ENCODE data around the gene BGN. TPM values are rescaled to one million over a fixed set of nuclear protein-coding genes. Genes with fewer than 3 reads are reported as not detected.

The BGN gene
- 982 TPM for polyA plus RNA-seq (2013, experiment 1 of 2; ENCODE audit: insufficient read length)
- polyA plus RNA-seq (2013, experiment 2 of 2; ENCODE audit: insufficient read length) = 1,046 TPM

DNA sequence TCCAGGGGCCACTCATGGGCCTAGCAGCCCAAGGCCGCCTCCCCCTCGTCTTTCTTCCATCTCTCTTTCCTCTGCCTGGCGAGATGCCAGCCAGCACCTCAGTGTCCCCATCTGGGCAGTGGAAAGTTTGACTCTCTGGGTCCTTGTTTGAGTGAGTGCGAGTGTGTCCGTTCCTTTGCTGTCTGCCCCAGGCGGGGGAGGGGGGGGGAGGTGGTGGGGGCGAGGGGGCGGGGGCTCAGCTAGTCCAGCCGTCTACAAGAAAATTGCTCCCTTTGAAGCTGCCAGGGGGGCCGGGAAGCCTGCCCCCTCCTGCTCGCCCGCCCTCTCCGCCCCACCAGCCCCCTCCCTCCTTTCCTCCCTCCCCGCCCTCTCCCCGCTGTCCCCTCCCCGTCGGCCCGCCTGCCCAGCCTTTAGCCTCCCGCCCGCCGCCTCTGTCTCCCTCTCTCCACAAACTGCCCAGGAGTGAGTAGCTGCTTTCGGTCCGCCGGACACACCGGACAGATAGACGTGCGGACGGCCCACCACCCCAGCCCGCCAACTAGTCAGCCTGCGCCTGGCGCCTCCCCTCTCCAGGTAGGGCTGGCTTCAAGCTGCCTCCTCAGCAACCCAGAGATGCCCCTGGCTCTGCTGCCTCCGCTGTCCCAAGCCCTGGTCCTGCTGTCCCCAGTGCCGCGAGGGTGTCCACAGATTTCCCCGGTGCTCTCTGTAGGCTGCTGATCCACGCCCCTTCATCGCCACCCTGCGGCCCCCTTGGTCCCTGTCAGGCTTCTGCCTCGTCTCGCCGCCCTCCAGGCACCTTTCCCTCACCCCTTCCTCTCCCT, at the start of gene BGN:
BGN (plus strand) TSS at position 440 of the 821 bp plus-strand sequence. CDS start 9,652 bp downstream, outside the sequence.
- peak; percentile 74 for DNase-seq

DNA sequence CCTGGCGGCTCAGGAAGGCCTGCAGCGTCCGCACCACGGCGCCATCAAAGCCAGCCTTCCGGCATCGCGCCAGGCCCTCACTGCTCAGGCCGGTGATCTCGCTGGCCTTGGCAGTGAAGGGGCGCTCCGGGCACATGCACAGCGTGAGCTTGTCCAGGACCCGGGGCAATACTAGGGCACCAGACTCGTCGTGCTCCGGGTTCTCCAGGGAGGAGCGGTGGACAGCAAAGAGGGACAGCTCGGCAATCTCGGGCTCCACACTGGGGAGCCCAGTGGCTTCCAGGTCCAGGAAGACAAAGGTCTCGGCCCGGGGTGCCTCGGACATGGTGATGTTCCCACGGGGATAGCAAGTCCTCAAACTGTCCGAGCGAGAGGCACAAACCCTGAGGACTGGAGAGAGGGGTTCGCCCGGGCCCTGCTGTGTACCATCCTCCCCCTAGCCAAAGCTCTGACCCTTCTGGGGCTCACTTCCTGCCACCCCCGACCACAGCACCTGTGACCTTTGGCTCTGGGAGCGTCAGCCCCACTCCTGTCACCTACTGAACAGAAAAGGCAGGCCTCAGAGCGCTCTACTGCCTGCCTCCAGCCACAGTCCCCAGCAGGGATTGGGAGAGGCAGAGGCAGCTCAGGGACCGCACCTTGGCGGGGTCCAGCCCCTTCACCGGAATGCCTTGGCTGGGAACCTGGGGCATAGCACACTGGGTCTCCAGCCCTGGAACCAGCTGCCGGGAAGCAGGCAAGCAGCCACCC, 49.5 kb upstream of the BGN start:
- no peak for DNase-seq

DNA sequence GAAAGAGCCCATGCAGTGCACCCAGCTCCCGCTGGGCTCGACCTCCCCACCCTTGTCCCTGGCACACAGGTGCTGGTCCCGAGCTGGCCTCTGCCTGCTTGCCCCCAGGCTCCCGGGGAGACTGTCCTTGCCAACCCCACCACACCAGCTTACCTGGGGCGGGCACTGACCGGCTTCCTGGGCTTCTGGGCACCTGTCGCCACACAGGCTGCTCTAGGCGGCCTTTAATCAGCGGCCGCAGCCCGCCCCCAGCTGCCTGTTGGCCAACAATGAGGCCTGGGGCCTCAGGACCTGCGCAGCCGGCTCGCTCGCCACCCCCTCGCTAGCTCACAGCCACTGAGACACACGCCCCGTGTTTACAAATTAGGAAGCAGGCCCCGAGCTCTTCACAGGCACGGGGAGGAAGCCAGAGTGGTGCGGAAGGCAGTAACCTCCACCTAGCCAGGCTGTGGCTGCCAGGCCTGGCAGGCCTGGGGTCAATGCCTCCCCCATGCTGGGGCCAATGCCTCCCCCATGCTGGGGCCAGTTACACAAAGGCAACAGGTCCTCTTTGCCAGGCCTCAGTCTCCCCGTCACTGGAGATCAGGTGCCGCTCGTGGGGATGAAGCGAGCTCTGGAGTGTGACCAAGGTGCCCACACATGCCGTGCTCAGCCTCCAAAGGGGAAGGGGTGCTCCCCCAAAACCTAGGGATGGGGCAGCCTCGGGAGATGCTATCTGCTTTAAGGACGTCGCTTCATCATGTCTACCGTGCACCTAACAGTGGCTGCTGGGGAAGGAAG, 48.7 kb upstream of the BGN start, which contains the start of gene TREX2:
TREX2 (minus strand) TSS at position 201 of the 780 bp plus-strand sequence. CDS start 626 bp downstream, outside the sequence.
- DNase-seq = no peak

DNA sequence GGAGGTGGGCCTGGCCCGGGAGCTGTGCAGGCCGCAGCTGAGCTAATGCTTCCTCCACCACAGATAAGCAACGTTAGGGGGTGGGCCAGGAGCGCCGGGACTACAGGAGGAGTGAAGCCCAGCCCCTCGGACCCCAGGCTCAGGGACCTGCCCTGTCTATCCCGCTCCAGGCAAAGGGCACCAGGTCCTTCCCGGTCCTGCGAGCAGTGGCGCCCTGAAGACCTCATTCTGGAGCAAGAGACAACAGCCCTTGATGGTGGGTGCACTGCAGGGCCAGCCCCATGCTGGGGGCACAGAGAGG, 48.2 kb upstream of the BGN start:
- no peak for DNase-seq

DNA sequence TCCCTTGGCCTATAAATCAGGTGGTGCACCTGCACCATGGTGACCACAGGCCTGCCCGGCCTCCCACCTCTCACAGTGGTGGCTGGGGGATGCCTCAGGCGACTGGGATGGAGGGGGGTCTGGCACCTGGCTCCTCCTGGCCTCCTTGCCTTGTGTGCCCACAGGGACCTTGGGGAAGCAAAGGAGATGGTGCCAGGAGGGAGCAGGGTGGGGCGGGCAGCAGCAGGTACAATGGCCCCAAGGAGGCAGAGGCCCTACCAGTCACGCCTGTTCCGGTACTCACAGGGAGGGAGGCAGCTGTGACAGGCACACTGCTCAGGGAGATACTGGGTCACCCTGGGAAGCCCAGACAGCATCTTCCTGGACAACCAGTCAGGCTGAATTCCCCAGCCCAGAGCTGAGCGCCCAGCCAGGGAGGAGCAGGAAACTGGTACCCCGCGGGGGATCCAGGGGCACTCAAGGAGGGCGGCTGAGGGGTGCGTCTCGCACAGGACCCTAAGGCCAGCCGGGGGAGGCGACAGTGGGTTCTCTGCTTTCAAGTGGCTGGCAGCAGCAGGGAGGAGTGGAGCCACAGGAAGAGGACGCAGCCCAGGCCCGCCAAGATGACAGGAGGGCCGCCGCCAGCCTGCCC, 47.7 kb upstream of the BGN start:
- no peak for DNase-seq

DNA sequence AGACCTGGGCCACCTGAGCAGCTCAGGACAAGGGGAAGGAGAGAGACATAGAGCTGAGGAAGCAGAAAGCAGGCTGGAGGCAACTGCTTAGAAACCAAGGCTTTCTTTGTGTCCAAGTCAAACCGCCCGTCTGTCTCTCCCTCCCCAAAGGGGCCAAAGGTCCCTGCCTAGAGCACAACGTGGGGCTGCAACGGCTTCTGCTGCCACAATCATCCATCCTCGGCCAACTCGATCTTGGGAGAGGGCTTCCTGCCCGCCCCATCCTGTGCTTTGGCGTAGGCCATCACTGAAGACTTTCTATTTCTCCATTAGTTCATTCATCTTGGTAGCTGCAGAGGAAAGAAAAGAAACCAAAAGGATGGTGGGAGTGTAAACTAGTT, 47.2 kb upstream of the BGN start:
- no peak for DNase-seq

DNA sequence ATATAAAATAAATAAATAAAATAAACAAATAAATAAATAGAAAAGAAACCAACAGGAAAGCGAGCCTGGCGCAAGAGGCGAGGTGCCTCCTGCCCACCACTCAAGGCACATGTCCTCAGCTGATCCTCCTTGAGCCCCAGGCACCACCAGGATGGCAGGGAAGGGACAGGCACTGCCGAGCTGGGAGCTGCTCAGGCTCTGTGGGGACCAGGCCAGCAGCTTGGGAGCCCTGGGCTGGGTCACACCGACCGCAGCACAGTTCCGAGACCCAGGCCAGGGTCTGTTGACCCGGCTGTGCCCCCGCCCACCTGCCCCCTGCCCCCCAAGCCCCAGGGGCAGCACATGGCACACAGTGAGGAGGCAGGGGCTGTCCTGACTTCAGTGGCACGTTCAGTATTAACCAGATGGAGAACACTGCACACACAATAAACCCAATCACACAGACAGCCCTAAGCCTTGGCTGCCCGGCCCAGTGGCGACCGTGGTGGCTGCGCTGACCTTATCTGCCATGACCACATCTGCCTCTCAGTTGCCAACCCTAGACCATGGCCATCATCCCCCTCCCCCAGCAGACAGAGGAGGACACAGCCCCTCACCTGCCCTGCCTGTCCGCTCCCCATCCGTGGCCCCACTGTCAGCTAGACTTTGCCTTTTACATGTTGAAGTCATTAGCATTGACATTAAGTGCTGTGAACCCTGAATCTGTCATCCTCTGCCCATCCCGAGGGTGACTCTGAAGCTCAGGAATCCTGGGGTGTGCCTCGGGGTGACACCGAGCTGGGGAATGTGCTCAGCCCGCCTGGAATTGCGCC, 46.0 kb upstream of the BGN start:
- DNase-seq = no peak

DNA sequence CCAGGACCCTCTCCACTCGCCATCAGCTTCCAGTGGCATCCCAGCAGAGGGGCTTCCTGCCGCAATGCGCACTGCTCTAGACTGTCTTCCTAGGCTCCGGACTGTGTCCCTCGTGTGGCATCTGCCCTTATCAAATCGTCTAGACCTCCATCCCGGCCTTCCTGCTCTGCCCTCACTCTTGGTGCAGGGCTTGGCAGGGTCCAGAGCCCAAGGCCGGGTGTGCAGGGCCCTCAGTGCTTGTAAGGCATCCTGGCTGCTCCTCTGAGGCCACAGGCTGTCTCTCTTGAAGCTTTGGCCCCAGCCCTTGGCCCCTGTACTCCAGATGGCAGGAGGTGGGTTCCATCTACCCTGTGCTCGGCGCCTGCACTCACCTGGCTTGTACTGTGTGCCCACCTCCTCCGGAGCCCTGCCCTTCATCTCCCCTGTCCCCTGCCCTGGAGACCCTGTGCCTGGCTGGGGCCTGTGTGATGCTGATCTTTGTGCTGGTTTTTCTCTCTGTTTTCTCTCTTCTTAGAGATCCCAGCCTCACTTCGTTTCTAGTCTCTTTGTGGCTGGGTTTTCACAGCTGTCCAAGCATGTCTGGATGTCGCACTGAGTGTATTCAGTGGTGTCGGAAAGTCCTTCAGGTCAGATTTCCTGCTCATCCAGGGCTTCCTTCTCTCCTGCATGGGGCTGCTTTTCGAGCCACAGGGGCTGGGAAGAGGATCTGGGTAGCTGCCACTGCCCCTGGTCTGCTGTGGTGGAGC, 45.2 kb upstream of the BGN start:
- no peak for DNase-seq

DNA sequence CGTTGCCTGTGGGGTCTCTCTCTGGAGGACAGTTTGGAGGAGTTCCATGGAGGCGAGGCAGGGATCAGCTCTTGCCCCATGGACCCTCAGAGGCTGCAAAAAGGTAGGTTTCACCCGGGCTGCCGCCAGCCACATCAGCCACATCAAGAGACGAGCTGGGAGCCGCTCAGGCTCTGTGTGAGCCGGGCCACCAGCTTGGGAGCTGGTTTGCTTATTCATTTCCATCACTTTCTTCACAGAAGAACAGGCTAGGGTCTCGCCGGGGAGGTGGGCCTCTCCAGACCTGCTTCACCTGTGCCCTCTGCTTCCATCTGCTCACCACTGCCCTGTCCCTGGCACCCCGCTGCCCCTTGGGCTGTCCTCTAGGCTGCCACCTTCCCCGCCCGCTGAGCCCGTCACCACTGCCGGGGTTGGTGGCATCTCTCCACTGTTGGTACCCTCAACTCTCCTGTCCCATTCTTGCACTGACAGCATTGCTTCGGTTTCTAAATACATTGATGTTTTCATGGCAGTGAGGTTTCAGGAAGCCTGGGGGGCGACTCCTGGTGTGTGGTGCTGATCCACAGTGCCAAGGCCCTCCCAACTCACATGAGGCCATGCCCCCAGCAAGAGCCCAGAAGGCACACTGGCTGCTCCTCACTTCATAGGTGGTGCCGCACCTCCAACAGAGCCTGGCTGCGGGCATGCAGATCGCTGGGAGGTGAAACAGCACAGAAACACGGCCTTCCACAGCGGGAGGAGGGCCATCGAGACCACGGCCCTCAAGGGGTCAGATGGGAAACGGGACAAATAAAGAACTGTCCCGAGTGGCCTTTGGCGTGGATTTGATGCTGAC, 44.4 kb upstream of the BGN start:
- DNase-seq = no peak

DNA sequence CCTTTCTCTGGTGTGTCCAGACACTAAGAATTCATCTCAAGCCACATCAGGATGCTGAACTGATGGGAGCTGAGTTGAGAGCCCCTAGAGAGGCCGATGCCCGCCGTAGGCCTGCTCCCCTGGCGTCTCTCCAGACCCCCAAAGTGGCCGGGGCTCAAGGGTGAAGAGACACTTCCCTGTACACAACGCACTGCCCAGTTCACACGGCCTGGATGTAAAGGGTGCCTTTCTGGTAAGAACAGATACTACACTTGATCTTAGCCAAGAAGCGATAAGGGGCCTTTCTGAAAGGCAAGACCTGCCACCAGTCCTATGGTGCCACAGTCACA, 43.9 kb upstream of the BGN start:
- DNase-seq = no peak

DNA sequence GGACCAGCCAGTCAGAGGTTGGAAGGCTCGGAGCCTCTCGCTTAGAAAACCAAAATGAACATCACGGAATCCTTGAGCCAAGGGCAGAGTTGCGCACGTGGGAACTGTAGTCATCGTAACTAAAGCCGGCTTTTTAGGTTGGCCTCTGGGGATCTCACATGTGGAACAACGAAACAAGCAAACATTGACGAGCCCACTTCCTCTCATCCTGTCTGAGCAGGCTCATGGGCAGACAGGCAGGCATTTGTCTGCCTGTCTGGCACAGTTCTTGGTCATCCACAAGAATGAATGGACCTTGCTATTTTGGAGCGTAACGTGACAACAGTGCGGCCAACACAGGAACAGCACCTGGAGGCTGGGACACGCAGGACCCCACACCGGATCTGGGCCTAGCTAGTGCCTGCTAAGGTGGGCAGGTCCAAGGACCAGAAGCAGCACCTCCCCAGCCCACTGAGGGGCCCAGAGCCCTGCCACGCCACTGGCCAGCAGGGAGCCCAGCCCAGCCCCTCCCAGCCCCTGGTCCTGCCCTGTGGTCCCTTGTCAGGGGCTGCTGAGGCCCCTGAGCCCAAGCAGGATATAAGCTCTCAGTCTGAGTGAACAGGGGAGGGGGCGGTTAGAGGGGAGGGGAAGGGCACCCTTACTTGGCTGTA, 39.8 kb upstream of the BGN start:
- no peak for DNase-seq

DNA sequence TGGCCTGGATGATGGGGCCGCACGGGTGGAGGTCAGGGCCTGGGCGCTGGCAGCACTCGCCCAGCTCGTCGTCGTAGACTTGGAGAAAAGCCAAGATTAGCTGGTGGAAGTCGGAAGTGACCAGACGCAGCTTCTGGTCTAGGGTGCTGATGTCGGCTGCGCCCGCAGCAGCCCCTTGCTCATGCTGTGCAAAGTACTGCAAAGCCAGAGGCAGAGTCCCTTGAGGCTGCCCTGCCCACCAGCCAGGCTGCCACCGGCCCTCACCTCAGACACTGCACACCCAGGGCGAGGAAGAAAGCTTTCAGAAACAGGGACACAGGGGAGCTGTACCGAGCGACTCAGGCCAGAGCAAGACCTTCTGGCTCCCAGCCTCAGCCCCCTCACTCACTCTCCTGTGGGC, 39.2 kb upstream of the BGN start:
- no peak for DNase-seq

DNA sequence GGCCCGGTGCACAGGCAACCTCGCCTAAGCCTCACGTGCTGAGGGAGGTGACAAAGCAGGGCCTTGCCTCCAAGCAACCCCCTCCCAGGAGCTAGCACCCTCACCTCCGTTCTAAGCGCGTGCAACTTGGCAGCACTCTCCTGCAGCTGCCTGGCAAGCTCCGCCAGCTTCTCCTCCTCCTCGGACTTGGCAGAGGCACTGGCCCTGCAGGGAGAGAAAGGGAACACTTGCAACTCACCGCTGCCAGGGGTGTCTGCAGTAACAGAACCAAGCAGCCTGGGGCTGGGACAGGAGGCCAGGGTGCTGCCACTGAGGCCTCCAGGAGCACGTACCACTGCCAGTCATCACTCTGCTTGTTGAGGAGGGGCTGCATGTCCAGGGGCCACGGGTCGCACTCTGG, 38.6 kb upstream of the BGN start:
- DNase-seq = no peak

DNA sequence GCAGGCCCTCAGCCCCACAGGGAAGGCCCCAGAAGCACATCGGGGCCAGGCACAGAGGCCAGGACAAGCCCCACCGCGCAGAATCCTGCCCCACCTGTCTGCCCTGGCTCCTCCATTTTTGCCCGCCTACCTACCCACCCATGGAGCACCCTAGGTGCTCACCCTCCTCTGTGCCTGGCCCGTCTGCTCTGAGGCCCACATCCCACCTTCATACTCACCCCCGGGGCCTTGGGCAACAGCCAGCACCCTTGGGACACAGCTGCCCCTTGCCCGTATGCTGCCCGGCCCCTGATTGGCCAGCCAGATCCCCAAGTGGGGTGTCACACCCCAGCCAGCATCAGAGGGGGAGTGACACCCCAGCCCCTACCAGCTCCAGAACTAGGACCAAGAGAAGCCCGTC, 38.1 kb upstream of the BGN start:
- DNase-seq = no peak

DNA sequence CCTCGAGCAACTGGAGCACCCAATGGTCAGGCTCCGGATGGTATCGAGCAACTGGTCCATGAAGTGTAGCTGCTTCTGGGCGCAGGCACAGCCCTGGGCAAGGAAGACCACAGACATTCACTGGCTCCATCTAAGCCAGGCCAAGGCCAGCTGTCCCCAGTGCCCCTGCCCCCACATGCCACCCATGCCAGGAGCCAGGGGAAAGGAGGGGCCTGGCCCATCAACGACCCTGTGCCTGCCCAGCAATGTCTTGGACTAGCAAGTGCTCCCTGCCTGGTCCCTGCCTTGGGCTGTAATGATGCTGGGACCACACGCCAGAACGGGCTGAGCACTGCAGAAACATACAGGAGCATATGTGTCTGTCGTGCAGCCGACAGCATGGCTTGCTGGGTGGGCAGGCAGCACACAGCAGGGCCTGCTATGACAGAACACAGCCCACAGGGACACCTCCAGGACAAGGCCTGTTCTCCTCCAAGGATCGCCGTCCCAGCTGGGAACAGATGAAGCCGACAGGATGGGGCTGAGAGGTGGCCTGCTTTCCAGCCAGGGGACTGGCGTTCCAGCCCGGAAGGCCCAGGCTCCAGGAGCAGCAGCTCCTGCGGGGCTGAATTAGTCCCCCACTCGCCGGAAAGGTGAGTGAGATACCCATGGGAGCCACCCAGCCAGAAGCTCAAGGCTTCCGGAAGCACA, 37.5 kb upstream of the BGN start:
- DNase-seq = no peak

DNA sequence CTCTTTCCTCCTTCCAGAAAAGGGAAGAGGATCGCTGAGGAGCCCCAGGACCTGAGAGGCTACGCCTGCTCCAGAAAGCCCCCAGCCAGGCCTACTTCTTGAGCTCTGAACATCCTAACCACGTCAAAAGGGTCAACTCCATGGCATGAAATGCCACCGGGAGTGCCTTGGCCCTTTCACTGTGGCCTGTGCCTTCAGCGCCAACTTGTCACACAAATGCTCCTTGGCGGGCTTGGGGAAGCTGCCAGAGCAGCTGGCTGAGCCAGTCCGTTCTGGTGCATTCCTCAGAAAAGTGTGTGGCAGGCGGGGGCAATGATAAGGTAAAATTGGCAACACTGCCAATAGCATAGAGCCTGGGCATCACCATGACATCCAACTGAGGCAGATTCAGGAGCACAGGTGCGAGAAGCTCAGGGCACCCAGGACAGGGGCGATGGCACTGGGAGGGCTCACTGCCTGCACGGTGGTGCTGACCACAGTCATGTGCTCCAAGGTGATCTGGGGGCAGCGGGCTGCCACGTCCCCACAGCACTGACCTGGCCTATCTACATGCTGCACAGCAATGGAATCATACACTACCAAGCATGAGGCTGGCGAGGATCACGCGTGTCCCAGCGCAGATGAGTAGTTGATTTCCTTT, 36.8 kb upstream of the BGN start:
- no peak for DNase-seq

DNA sequence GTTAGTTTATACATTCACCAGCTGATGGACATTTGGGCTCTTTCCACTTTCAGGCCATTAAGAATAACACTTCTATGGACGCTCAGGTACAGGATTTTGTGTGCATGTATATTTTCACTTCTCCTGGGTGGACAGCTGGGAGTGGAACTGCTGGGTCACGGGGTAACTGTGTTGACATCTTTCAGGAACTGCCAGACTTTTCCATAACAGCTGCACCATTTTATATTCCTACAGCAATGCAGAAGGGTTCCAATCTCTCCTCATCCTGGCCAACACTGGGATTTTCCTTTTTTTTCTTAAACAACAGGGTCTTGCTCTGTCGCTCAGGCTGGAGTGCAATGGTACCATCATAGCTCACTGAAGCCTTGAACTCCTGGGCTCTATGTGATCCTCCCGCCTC, 36.3 kb upstream of the BGN start:
- DNase-seq = no peak

DNA sequence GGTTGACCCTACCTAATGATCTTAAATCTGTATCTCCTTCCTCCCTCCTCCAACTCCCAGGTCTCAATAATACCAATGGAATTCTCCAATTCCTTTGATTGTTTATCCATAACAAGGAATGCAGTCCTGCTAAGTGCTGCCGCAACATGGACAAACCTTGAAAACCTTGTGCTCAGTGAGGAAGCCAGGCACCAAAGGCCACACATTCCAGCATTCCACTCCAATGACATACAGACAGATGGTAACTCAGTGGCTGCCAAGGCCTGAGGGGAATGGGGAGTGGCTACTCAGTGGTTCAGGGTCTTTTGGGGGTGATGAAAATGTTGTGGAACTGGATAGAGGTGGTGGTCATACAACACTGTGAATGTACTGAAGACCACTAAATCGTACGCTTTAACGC, 34.8 kb upstream of the BGN start:
- DNase-seq = peak; percentile 69

DNA sequence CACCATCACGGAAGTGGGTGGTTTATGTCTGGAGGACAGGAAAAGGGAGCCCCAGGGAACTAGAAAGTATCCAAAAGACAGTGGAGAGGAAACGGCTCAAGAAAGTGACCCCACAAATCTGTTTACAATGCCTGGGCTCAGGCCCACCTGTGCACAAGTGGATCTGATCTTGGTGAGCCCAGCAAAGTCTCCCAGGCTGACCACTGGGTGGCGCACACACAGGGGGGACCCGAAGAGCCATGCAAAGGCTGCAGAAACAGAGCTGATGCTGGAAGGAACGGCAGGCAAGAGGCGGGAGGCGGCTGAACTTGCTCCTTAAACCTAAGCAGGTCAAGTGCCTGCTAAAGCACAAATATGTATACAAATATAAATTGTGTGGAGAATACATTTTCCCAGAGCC, 34.0 kb upstream of the BGN start:
- peak; percentile 51 for DNase-seq
